OCI-LY1 (cell line): ENCODE measurements around the gene CATSPERB.

Source experiments
- EZH2 ChIP-seq: fragments of 200-600 bp; sonication (generic), shearing (Covaris generic); IDR thresholded peaks from 2 replicates; pipeline ENCODE4 v1.8.0; 2017; ENCODE audit warnings: borderline replicate concordance, mixed run types, mild to moderate bottlenecking, antibody characterized with exemption, low read length, moderate library complexity, mixed read lengths
- TF ChIP-seq, protein P1 (sequence below): fragments of 200-600 bp; sonication (generic), shearing (Covaris generic); IDR thresholded peaks from 2 replicates; pipeline ENCODE4 v1.5.1; 2017; ENCODE audit warnings: mild to moderate bottlenecking, antibody characterized with exemption, low read length, moderate library complexity, mixed read lengths

GRCh38 chr14:91674911-91675310, 57.0 kb downstream of the CATSPERB start:
- TF ChIP-seq, protein P1, sequence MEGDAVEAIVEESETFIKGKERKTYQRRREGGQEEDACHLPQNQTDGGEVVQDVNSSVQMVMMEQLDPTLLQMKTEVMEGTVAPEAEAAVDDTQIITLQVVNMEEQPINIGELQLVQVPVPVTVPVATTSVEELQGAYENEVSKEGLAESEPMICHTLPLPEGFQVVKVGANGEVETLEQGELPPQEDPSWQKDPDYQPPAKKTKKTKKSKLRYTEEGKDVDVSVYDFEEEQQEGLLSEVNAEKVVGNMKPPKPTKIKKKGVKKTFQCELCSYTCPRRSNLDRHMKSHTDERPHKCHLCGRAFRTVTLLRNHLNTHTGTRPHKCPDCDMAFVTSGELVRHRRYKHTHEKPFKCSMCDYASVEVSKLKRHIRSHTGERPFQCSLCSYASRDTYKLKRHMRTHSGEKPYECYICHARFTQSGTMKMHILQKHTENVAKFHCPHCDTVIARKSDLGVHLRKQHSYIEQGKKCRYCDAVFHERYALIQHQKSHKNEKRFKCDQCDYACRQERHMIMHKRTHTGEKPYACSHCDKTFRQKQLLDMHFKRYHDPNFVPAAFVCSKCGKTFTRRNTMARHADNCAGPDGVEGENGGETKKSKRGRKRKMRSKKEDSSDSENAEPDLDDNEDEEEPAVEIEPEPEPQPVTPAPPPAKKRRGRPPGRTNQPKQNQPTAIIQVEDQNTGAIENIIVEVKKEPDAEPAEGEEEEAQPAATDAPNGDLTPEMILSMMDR, result no peak
- TF ChIP-seq EZH2, result no peak
